ENCODE results near the gene ZSWIM3.
"Not testable (repeated sequence)": the region's sequence is repeated elsewhere in the genome, so short reads cannot be mapped to it uniquely, and the experiment has no call there.

DNA sequence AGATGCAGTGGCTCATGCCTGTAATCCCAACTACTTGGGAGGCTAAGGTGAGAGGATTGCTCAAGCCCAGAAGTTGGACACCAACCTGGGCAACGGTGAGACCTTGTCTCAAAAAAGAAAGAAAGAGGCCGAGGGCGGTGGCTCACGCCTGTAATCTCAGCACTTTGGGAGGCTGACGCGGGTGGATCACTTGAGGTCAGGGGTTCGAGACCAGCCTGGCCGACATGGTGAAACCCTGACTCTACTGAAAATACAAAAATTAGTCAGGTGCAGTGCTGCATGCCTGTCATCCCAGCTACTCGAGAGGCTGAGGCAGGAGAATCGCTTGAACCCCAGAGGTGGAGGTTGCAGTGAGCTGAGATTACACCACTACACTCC lies 16.7 kb downstream of the ZSWIM3 start:
- TF ChIP-seq, protein P1, sequence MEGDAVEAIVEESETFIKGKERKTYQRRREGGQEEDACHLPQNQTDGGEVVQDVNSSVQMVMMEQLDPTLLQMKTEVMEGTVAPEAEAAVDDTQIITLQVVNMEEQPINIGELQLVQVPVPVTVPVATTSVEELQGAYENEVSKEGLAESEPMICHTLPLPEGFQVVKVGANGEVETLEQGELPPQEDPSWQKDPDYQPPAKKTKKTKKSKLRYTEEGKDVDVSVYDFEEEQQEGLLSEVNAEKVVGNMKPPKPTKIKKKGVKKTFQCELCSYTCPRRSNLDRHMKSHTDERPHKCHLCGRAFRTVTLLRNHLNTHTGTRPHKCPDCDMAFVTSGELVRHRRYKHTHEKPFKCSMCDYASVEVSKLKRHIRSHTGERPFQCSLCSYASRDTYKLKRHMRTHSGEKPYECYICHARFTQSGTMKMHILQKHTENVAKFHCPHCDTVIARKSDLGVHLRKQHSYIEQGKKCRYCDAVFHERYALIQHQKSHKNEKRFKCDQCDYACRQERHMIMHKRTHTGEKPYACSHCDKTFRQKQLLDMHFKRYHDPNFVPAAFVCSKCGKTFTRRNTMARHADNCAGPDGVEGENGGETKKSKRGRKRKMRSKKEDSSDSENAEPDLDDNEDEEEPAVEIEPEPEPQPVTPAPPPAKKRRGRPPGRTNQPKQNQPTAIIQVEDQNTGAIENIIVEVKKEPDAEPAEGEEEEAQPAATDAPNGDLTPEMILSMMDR (IDR thresholded peaks at IDR 0.05) = not testable (repeated sequence)
- not testable (repeated sequence) for TF ChIP-seq ZFX (IDR thresholded peaks at IDR 0.05; ENCODE audit: borderline replicate concordance)

All from 22Rv1 (cell line).